Measurements from ENCODE around the gene TUBA4A. TPM values are rescaled to one million over a fixed set of nuclear protein-coding genes. Genes with fewer than 3 reads are reported as not detected.

Gene TUBA4A
- total and polyA plus RNA-seq, 10 of the 15 experiments (the other 5 are each of a cell fraction or from before 2014, with no cell fraction given) = 58.2 to 325 (median 134) TPM

DNA sequence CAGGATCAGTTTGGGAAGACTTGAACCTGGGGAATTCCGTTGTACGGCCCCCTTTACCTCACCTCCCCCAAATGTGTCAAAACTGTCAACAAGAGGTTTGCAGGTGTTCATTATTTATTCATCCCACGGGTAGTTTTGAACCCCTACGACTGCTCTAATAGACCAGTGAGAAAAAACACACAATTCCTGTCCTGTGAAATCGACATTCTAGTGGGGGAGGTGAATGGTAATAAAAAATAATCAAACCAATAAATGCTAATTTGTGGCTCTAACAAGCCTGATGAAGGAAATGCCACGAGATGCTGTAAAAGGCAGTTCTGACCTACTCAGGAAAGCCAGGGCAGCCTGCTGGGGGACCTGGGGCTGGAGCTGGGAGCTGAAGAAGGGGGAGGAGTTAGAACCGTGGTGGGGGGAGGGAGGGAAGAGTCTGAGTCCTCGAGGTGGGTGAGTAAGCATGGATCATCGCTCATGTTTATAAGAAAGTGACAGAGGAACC is 25.0 kb upstream of the TUBA4A start:
- peaks cover 26% of the 10 kb centered on the region for H3K4me1 ChIP-seq (ENCODE audit: control insufficient read depth, insufficient read depth, low read length)
- no TSS peak for BruUV-seq (replicated peaks)
- ChIA-PET RAD21 (ENCODE audit: unreplicated experiment) (interaction anchor here (0.6 to 5.9 kb wide), 15 partner anchors 15 to 385 kb away, joined by 3 to 78 read pairs (median 4); partner anchors contain the start of genes ABCB6, CNPPD1, GLB1L and GMPPA), POLR2A (interaction anchor here (0.5 to 7.0 kb wide), 11 partner anchors 9 to 385 kb away, joined by 3 to 160 read pairs (median 10); partner anchors contain the start of genes ANKZF1, ATG9A, CNPPD1 and DNPEP), CTCF (interaction anchor here (0.5 to 13.5 kb wide), 18 partner anchors 8 to 249 kb away, joined by 3 to 257 read pairs (median 10); partner anchors contain the start of genes ANKZF1, ATG9A, CNPPD1 and DNPEP), SMC1A (ENCODE audit: uncharacterized antibody, unreplicated experiment) (interaction anchor here (0.6 to 8.8 kb wide), 12 partner anchors 12 to 145 kb away, joined by 3 to 98 read pairs (median 4); partner anchors contain the start of genes CNPPD1, GLB1L, NHEJ1 and STK16)
- no peaks in the 10 kb centered on the region for H3K9me3 ChIP-seq (replicated peaks; ENCODE audit: control insufficient read depth, insufficient read depth, low read length)
- H4K20me1 ChIP-seq (ENCODE audit: control insufficient read depth, insufficient read depth) = no peaks in the 10 kb centered on the region
- H3K27ac ChIP-seq (ENCODE audit: control insufficient read depth, insufficient read depth) = peak overlapping the region; percentile 90
- peak overlapping the region; percentile 71 for H3K4me3 ChIP-seq
- H2AFZ ChIP-seq (ENCODE audit: control insufficient read depth, low read depth, low read length) = peak overlapping the region; percentile 98
- H3K36me3 ChIP-seq (ENCODE audit: control insufficient read depth in 2 of 2, insufficient read depth in 2 of 2, low read length in 1 of 2) = no peaks in the 10 kb centered on the region; a peak in 1 of 4 replicates
- intact Hi-C loops (cut with micrococcal nuclease; ENCODE audit: unreplicated experiment) = loop anchor here (1.0 to 5.0 kb wide), 7 partner anchors 17 to 319 kb away; partner anchors contain the start of genes ANKZF1, ATG9A, CNPPD1 and NHEJ1
- DNase-seq (ENCODE audit: low read depth, low spot score) (no peak), ATAC-seq (peak; percentile 0; the same call in 2 of the 3 replicates), FAIRE-seq (no peak)
- 0% methylated on average over 9 of the region's 9 CpGs for WGBS (ENCODE audit: insufficient coverage, insufficient replicate concordance, low lambda C conversion rate, missing lambda C conversion rate)
- peak overlapping the region; percentile 95 for H3K4me2 ChIP-seq (ENCODE audit: control insufficient read depth, insufficient read depth)
- in situ Hi-C loops (cut with MboI) = no loop called here
- no peaks in the 10 kb centered on the region for H3K27me3 ChIP-seq (replicated peaks in 1 of 2; ENCODE audit: control insufficient read depth in 2 of 2, insufficient read depth in 2 of 2, low read length in 1 of 2)
- H3K9ac ChIP-seq (ENCODE audit: control insufficient read depth, insufficient read depth, low read length) = peak overlapping the region; percentile 72
- H3K79me2 ChIP-seq (ENCODE audit: control insufficient read depth, insufficient read depth, low read length) = peaks cover 6% of the 10 kb centered on the region
- TF ChIP-seq NBN (IDR thresholded peaks at IDR 0.05) (peak; percentile 95), FOXK2 (IDR thresholded peaks at IDR 0.05) (peak; percentile 85), WRNIP1 (IDR thresholded peaks at IDR 0.05; ENCODE audit: borderline replicate concordance, low read depth, low read length) (no peak), ETV6 (conservative IDR thresholded peaks at IDR 0.05 in 1 of 2, IDR thresholded peaks at IDR 0.05 in 1 of 2; ENCODE audit: borderline replicate concordance in 1 of 2, low read depth in 1 of 2) (no peak), CEBPB (IDR thresholded peaks at IDR 0.05; ENCODE audit: borderline replicate concordance in 1 of 2, low read depth in 2 of 2, low read length in 2 of 2) (no peak), RAD21 (IDR thresholded peaks at IDR 0.05; ENCODE audit: insufficient read depth, low read depth, low read length) (no peak), POLR2AphosphoS2 (IDR thresholded peaks at IDR 0.05; ENCODE audit: low read depth, low read length) (0 out of 2 replicates have a peak, but pooled peaks have one; percentile 29), IKZF2 (IDR thresholded peaks at IDR 0.05) (peak in 1 of 2 experiments; percentile 61), POLR2A (IDR thresholded peaks at IDR 0.05; ENCODE audit: low read depth, low read length) (no peak), ZNF217 (IDR thresholded peaks at IDR 0.05) (no peak), CHD1 (IDR thresholded peaks at IDR 0.05; ENCODE audit: low read depth, low read length) (no peak), KAT2A (conservative IDR thresholded peaks at IDR 0.05; ENCODE audit: control insufficient read depth, low read depth, low read length) (no peak), BCL11A (IDR thresholded peaks at IDR 0.05; ENCODE audit: low read depth, low read length) (no peak), HDGF (IDR thresholded peaks at IDR 0.05) (peak; percentile 95), SMAD5 (IDR thresholded peaks at IDR 0.05; ENCODE audit: low read depth) (0 out of 2 replicates have a peak, but pooled peaks have one; percentile 56)
- TF ChIP-seq, protein P1, sequence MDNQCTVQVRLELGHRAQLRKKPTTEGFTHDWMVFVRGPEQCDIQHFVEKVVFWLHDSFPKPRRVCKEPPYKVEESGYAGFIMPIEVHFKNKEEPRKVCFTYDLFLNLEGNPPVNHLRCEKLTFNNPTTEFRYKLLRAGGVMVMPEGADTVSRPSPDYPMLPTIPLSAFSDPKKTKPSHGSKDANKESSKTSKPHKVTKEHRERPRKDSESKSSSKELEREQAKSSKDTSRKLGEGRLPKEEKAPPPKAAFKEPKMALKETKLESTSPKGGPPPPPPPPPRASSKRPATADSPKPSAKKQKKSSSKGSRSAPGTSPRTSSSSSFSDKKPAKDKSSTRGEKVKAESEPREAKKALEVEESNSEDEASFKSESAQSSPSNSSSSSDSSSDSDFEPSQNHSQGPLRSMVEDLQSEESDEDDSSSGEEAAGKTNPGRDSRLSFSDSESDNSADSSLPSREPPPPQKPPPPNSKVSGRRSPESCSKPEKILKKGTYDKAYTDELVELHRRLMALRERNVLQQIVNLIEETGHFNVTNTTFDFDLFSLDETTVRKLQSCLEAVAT (IDR thresholded peaks at IDR 0.05) = peak; percentile 15
- TF ChIP-seq, protein P2, sequence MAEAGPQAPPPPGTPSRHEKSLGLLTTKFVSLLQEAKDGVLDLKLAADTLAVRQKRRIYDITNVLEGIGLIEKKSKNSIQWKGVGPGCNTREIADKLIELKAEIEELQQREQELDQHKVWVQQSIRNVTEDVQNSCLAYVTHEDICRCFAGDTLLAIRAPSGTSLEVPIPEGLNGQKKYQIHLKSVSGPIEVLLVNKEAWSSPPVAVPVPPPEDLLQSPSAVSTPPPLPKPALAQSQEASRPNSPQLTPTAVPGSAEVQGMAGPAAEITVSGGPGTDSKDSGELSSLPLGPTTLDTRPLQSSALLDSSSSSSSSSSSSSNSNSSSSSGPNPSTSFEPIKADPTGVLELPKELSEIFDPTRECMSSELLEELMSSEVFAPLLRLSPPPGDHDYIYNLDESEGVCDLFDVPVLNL (IDR thresholded peaks at IDR 0.05; ENCODE audit: low read depth, low read length) = no peak
- TF ChIP-seq, protein P3, sequence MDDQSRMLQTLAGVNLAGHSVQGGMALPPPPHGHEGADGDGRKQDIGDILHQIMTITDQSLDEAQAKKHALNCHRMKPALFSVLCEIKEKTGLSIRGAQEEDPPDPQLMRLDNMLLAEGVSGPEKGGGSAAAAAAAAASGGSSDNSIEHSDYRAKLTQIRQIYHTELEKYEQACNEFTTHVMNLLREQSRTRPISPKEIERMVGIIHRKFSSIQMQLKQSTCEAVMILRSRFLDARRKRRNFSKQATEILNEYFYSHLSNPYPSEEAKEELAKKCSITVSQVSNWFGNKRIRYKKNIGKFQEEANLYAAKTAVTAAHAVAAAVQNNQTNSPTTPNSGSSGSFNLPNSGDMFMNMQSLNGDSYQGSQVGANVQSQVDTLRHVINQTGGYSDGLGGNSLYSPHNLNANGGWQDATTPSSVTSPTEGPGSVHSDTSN (IDR thresholded peaks at IDR 0.05; ENCODE audit: insufficient replicate concordance, low read depth, low read length) = peak; percentile 59
- TF ChIP-seq, protein P4, sequence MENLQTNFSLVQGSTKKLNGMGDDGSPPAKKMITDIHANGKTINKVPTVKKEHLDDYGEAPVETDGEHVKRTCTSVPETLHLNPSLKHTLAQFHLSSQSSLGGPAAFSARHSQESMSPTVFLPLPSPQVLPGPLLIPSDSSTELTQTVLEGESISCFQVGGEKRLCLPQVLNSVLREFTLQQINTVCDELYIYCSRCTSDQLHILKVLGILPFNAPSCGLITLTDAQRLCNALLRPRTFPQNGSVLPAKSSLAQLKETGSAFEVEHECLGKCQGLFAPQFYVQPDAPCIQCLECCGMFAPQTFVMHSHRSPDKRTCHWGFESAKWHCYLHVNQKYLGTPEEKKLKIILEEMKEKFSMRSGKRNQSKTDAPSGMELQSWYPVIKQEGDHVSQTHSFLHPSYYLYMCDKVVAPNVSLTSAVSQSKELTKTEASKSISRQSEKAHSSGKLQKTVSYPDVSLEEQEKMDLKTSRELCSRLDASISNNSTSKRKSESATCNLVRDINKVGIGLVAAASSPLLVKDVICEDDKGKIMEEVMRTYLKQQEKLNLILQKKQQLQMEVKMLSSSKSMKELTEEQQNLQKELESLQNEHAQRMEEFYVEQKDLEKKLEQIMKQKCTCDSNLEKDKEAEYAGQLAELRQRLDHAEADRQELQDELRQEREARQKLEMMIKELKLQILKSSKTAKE (IDR thresholded peaks at IDR 0.05; ENCODE audit: low read depth, poor library complexity, severe bottlenecking) = peak; percentile 24

All from GM12878 (cell line).